Endothelial cell of umbilical vein (primary cell): Measurements from ENCODE around the gene HUNK. TPM values are rescaled to one million over a fixed set of nuclear protein-coding genes. Genes with fewer than 3 reads are reported as not detected.

Experiments
- BruUV-seq: library from RNA; stranded (reverse); fragments of 400-500 nt; replicated peaks from 2 replicates; lab custom pipeline; 2021; lab: Mats Ljungman, UMichigan
- CTCF ChIA-PET: fragments of 300-600, 350-600 bp; sonication (Branson Sonifier 250); formaldehyde crosslinking; loops from one replicate; lab custom pipeline; 2021; ENCODE audit warnings: antibody characterized with exemption, inconsistent platforms; lab: Charles Lee
- POLR2A ChIA-PET: fragments of 300-600, 350-600 bp; sonication (Branson Sonifier 250); formaldehyde crosslinking; loops from one replicate; lab custom pipeline; 2021; ENCODE audit warnings: antibody characterized with exemption, inconsistent platforms; lab: Charles Lee
- DNase-seq: peaks from one replicate; pipeline ENCODE4 v3.0.0-alpha.2; 2011; ENCODE audit warnings: low read depth, low spot score
- FAIRE-seq: peaks from 2 replicates; lab custom pipeline; 2011; peaks lifted over from hg19 to GRCh38; lab: Jason Lieb, UNC
- H2AFZ ChIP-seq: 2 replicates; pipeline ENCODE4 v1.6.0; 2012; ENCODE audit warnings: low read depth, low read length, control low read depth, inconsistent platforms
- H3K27ac ChIP-seq: 2 replicates; pipeline ENCODE4 v1.5.1; 2011; ENCODE audit warnings: low read depth, mild to moderate bottlenecking, control low read depth, low read length, moderate library complexity; ENCODE audit not compliant: insufficient read depth
- H3K27me3 ChIP-seq, 2 experiments: 2 replicates each; pipeline versions ENCODE4 v1.6.0 to v1.6.1; 2011; ENCODE audit warnings: low read length in 2 of 2, mixed read lengths in 1 of 2; ENCODE audit not compliant: control insufficient read depth in 2 of 2, insufficient read depth in 2 of 2
- H3K36me3 ChIP-seq, 2 experiments: 2 replicates in 1 of 2; 3 replicates in 1 of 2; pipeline ENCODE4 v1.5.1; 2011; ENCODE audit warnings: low read length in 2 of 2, mild to moderate bottlenecking in 1 of 2, moderate library complexity in 1 of 2; ENCODE audit not compliant: control insufficient read depth in 2 of 2, insufficient read depth in 2 of 2; ENCODE audit errors: extremely low read depth in 1 of 2
- H3K4me1 ChIP-seq: 3 replicates; pipeline ENCODE4 v1.5.1; 2011; ENCODE audit warnings: mild to moderate bottlenecking, low read length; ENCODE audit not compliant: control insufficient read depth, insufficient read depth; ENCODE audit errors: extremely low read depth
- H3K4me2 ChIP-seq: 2 replicates; pipeline ENCODE4 v1.6.1; 2011; ENCODE audit warnings: low read length, control low read depth, mixed read lengths; ENCODE audit not compliant: insufficient read depth
- H3K4me3 ChIP-seq, 3 experiments: fragments of 200-600 bp in 1 of 3; sonication (generic), shearing (Covaris generic) in 1 of 3; replicated peaks in 1 of 3; 2 replicates each; pipeline ENCODE4 v1.5.1; 2011 to 2016; ENCODE audit warnings: control low read depth in 3 of 3, low read length in 3 of 3, mild to moderate bottlenecking in 2 of 3, inconsistent platforms in 1 of 3, low read depth in 1 of 3, moderate library complexity in 1 of 3; ENCODE audit not compliant: insufficient read depth in 1 of 3
- H3K79me2 ChIP-seq: 2 replicates; pipeline ENCODE4 v1.6.0; 2012; ENCODE audit warnings: low read length, inconsistent platforms; ENCODE audit not compliant: control insufficient read depth, insufficient read depth
- H3K9ac ChIP-seq: replicated peaks from 2 replicates; pipeline ENCODE3; 2011; ENCODE audit warnings: low read length, control low read depth; ENCODE audit not compliant: insufficient read depth; ENCODE audit errors: extremely low read depth
- H3K9me1 ChIP-seq: replicated peaks from 3 replicates; pipeline ENCODE4 v1.6.0; 2011; ENCODE audit warnings: mild to moderate bottlenecking, low read length; ENCODE audit not compliant: control insufficient read depth, insufficient read depth; ENCODE audit errors: extremely low read depth
- H3K9me3 ChIP-seq: replicated peaks from 2 replicates; pipeline ENCODE4 v1.5.1; 2012; ENCODE audit warnings: low read length, inconsistent platforms; ENCODE audit not compliant: control insufficient read depth, insufficient read depth
- H4K20me1 ChIP-seq: replicated peaks from 2 replicates; pipeline ENCODE3; 2011; ENCODE audit warnings: mild to moderate bottlenecking, low read length; ENCODE audit not compliant: control insufficient read depth, insufficient read depth; ENCODE audit errors: extremely low read depth
- CTCF ChIP-seq, 2 donors: IDR thresholded peaks; 1 replicate in 1 of 2; 2 replicates in 1 of 2; pipeline ENCODE4 v1.5.1; 2011; ENCODE audit warnings: low read length in 2 of 2, mild to moderate bottlenecking in 2 of 2, moderate library complexity in 2 of 2, control low read depth in 1 of 2, inconsistent platforms in 1 of 2, low read depth in 1 of 2; ENCODE audit not compliant: insufficient read depth in 1 of 2; ENCODE audit errors: extremely low read depth in 1 of 2
- EZH2 ChIP-seq: IDR thresholded peaks from 2 replicates; pipeline ENCODE4 v1.6.1; 2012; ENCODE audit warnings: borderline replicate concordance, low read depth, mild to moderate bottlenecking, moderate library complexity, low read length, inconsistent platforms; ENCODE audit not compliant: severe bottlenecking
- FOS ChIP-seq: IDR thresholded peaks from 2 replicates; pipeline ENCODE4 v1.6.1; 2011; ENCODE audit warnings: mild to moderate bottlenecking, low read length, moderate library complexity, borderline replicate concordance; ENCODE audit not compliant: insufficient read depth
- GATA2 ChIP-seq: IDR thresholded peaks from 2 replicates; pipeline ENCODE4 v1.7.0; 2011; ENCODE audit warnings: low read depth, mild to moderate bottlenecking, moderate library complexity, mixed read lengths, low read length; ENCODE audit not compliant: insufficient read length, insufficient read depth
- JUN ChIP-seq: IDR thresholded peaks from 2 replicates; pipeline ENCODE4 v1.6.1; 2011; ENCODE audit warnings: borderline replicate concordance, low read depth; ENCODE audit not compliant: insufficient read length, insufficient read depth
- MYC ChIP-seq: IDR thresholded peaks from one replicate; pipeline ENCODE4 v1.6.1; 2011; ENCODE audit warnings: mild to moderate bottlenecking, low read depth, low read length
- POLR2A ChIP-seq: IDR thresholded peaks from 2 replicates; pipeline ENCODE4 v1.6.1; 2012; ENCODE audit warnings: low read depth, mild to moderate bottlenecking, control low read depth, low read length
- POLR2AphosphoS5 ChIP-seq: IDR thresholded peaks from 2 replicates; pipeline ENCODE4 v1.6.1; 2012; ENCODE audit warnings: low read depth, mild to moderate bottlenecking, control low read depth, low read length, moderate library complexity; ENCODE audit not compliant: insufficient read depth
- dilution Hi-C: fragments of 300-500 bp; cut with MboI; formaldehyde crosslinking; loops from one replicate; pipeline ENCODE4 v1.15.0; 2019; ENCODE audit warnings: low sequenced_read_pairs; ENCODE audit not compliant: extremely low pct_ligation_motif_present
- intact Hi-C: fragments of 100-400 bp; cut with micrococcal nuclease; formaldehyde crosslinking; loops from one replicate; pipeline ENCODE4 v1.10.0; 2022
- polyA plus RNA-seq, 4 experiments: library from polyadenylated mRNA; depleted of rRNA in 3 of 4; stranded (reverse) in 3 of 4; unstranded in 1 of 4; fragments of >200 nt; gene quantifications; 2 replicates each; pipeline versions ENCODE4 v1.2.1 to v1.2.3, GENCODE V29; 2011 to 2012; ENCODE audit warnings: missing spikeins in 1 of 4
- total RNA-seq: library from RNA; stranded (reverse); gene quantifications from 2 replicates; pipeline ENCODE4 v1.2.3, GENCODE V29; 2021
- TF ChIP-seq, protein P1 (sequence below): IDR thresholded peaks from 2 replicates; pipeline ENCODE4 v1.6.1; 2011; ENCODE audit not compliant: insufficient read depth, insufficient read length

The HUNK gene
- total and polyA plus RNA-seq, 2 donors (not counting 3 experiments of a cell fraction or from before 2014, with no cell fraction given) = not detected

DNA sequence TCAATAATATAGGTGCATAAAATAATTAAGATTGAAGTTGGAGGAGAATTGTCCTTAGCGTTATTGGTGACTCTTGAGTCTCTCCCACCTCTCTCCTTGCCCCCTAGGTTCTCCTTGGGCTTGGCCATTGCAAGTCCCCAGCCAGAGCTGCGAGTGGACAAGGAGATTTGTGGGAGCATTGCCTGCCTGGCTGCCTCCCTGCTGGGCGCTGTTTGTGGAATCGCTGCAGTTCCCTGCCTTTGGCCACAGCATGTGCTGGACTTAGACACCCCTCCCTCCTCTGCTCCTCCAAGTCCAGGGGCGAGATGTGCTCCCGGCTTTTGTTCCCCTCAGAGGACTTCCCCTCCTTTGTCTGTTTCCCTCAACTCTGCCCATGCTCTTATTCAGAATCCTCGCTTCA is 21.9 kb upstream of the HUNK start:
- no peaks in the 10 kb centered on the region for H3K4me1 ChIP-seq
- no peaks in the 10 kb centered on the region for H3K9me1 ChIP-seq
- BruUV-seq = no TSS peak
- no peaks in the 10 kb centered on the region for H3K79me2 ChIP-seq
- intact Hi-C loops (no loop called here), dilution Hi-C loops (no loop called here)
- H3K27ac ChIP-seq = no peak overlapping the region
- no peaks in the 10 kb centered on the region for H3K9me3 ChIP-seq
- ChIA-PET POLR2A (no interaction called here), CTCF (interaction anchor here (0.7 kb wide), 1 partner anchor 1137 kb away, joined by 3 read pairs; no protein-coding TSS in a partner anchor)
- H3K9ac ChIP-seq = no peak overlapping the region
- no peak overlapping the region for H3K4me3 ChIP-seq
- H3K27me3 ChIP-seq = no peaks in the 10 kb centered on the region
- H4K20me1 ChIP-seq = no peaks in the 10 kb centered on the region
- no peak overlapping the region for H2AFZ ChIP-seq
- FAIRE-seq (no peak), DNase-seq (no peak)
- TF ChIP-seq GATA2 = no peak
- no peak for TF ChIP-seq MYC
- TF ChIP-seq POLR2A = no peak
- TF ChIP-seq POLR2AphosphoS5 = no peak
- TF ChIP-seq, protein P1, sequence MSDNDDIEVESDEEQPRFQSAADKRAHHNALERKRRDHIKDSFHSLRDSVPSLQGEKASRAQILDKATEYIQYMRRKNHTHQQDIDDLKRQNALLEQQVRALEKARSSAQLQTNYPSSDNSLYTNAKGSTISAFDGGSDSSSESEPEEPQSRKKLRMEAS = no peak
- TF ChIP-seq CTCF (IDR thresholded peaks at IDR 0.05; ENCODE audit: extremely low read depth in 1 of 2, insufficient read depth in 1 of 2, low read depth in 1 of 2, low read length in 2 of 2) = no peak
- no peak for TF ChIP-seq EZH2
- no peak for TF ChIP-seq JUN
- no peak for TF ChIP-seq FOS
- H3K36me3 ChIP-seq = no peaks in the 10 kb centered on the region
- no peak overlapping the region for H3K4me2 ChIP-seq
